NCI-H748 treated with DMSO at 0.1 percent for 48 hours (cell line): ENCODE results near the gene CCAR1.
"Not testable (repeated sequence)": the region's sequence is repeated elsewhere in the genome, so short reads cannot be mapped to it uniquely, and the experiment has no call there.

Experiments
- DNase-seq: peaks from one replicate; lab custom pipeline; 2025; lab: John Stamatoyannopoulos, UW

Gene CCAR1

GRCh38 chr10:68759967-68760366 lies 38.9 kb downstream of the CCAR1 start:
- no peak for DNase-seq

GRCh38 chr10:68767407-68767806 lies 46.4 kb downstream of the CCAR1 start:
- not testable (repeated sequence) for DNase-seq

GRCh38 chr10:68781613-68782574 lies 60.9 kb downstream of the CCAR1 start:
- no peak for DNase-seq

- no peak for DNase-seq
Observed at GRCh38 chr10:68784476-68784875, 63.4 kb downstream of the CCAR1 start.

GRCh38 chr10:68787813-68788212 lies 66.8 kb downstream of the CCAR1 start:
- no peak for DNase-seq

- no peak for DNase-seq
Observed at GRCh38 chr10:68790476-68790875, 69.4 kb downstream of the CCAR1 start.

- DNase-seq = no peak
Observed at GRCh38 chr10:68792115-68792514, 71.1 kb downstream of the CCAR1 start.

- no peak for DNase-seq
Observed at GRCh38 chr10:68795886-68796532, 75.0 kb downstream of the CCAR1 start.

- no peak for DNase-seq
Observed at GRCh38 chr10:68796605-68797004, 75.6 kb downstream of the CCAR1 start.

- DNase-seq = no peak
Observed at GRCh38 chr10:68800211-68800610, 79.2 kb downstream of the CCAR1 start.

GRCh38 chr10:68804692-68805091 lies 83.7 kb downstream of the CCAR1 start:
- no peak for DNase-seq

- not testable (repeated sequence) for DNase-seq
Observed at GRCh38 chr10:68810830-68811229, 89.8 kb downstream of the CCAR1 start.

- DNase-seq = no peak
Observed at GRCh38 chr10:68811314-68812009, 90.4 kb downstream of the CCAR1 start.

- DNase-seq = no peak
Observed at GRCh38 chr10:68812420-68812819, 91.4 kb downstream of the CCAR1 start.

GRCh38 chr10:68813559-68813958 lies 92.5 kb downstream of the CCAR1 start:
- DNase-seq = no peak

- DNase-seq = no peak
Observed at GRCh38 chr10:68816796-68817412, 95.9 kb downstream of the CCAR1 start.

GRCh38 chr10:68820359-68820758 lies 99.3 kb downstream of the CCAR1 start:
- DNase-seq = not testable (repeated sequence)

GRCh38 chr10:68822626-68823025 lies 101.6 kb downstream of the CCAR1 start:
- not testable (repeated sequence) for DNase-seq

- peak; percentile 44 for DNase-seq
Observed at GRCh38 chr10:68826764-68827591, 105.9 kb downstream of the CCAR1 start, which contains the start of gene STOX1. STOX1 (plus strand) TSS chr10:68827531; CDS start chr10:68827624, 93 bp downstream.

GRCh38 chr10:68827592-68827959 lies 106.5 kb downstream of the CCAR1 start:
- DNase-seq = not testable (repeated sequence)

- not testable (repeated sequence) for DNase-seq
Observed at GRCh38 chr10:68828083-68828601, 107.1 kb downstream of the CCAR1 start.
